ENCODE results near the gene NUP35. TPM values are rescaled to one million over a fixed set of nuclear protein-coding genes. Genes with fewer than 3 reads are reported as not detected.

NUP35 gene
- total RNA-seq, 1 experiment from 2014 or later = 33.4 TPM

- CTCF ChIA-PET = no interaction called here
- TF ChIP-seq ZNF274 (IDR thresholded peaks at IDR 0.05; ENCODE audit: low read depth, low read length) (no peak), YY1 (IDR thresholded peaks at IDR 0.05; ENCODE audit: extremely low read depth, insufficient replicate concordance, low read depth, low read length) (no peak), EGR1 (IDR thresholded peaks at IDR 0.05; ENCODE audit: low read depth) (no peak), ATF3 (IDR thresholded peaks at IDR 0.05) (no peak)
- no peaks in the 10 kb centered on the region for H3K9me2 ChIP-seq (ENCODE audit: insufficient read depth)
- H3K9ac ChIP-seq (ENCODE audit: low read length) = no peak overlapping the region
- H3K27ac ChIP-seq (ENCODE audit: low read depth, low read length) = no peak overlapping the region
- no peak overlapping the region for H3K4me3 ChIP-seq (replicated peaks in 1 of 2; ENCODE audit: low read depth in 1 of 2, low read length in 2 of 2)
- ATAC-seq (no peak), DNase-seq (ENCODE audit: low read depth, low spot score) (no peak)
- no peak overlapping the region for H3K4me2 ChIP-seq (ENCODE audit: low read length)
- H3K9me3 ChIP-seq (ENCODE audit: control insufficient read depth in 1 of 2, insufficient read depth in 1 of 2, low read depth in 1 of 2, low read length in 2 of 2) = peaks cover 2 to 6% of the 10 kb centered on the region in 2 experiments; a peak in 2 of 4 replicates
- BruUV-seq (replicated peaks) = no TSS peak
- no peaks in the 10 kb centered on the region for H3K4me1 ChIP-seq (ENCODE audit: control insufficient read depth in 1 of 2, insufficient read depth in 2 of 2, low read length in 2 of 2)
- no peak overlapping the region for H2AFZ ChIP-seq (ENCODE audit: low read depth, low read length, poor library complexity, severe bottlenecking)
- POLR2A ChIA-PET = no interaction called here
- RAD21 ChIA-PET (ENCODE audit: low non-redundant PET in 1 of 2, low total read pairs in 2 of 2, uncharacterized antibody in 2 of 2, unreplicated experiment in 2 of 2) = no interaction called here
- H3K79me2 ChIP-seq (ENCODE audit: insufficient read depth, low read length) = peaks cover 82% of the 10 kb centered on the region
- H4K20me1 ChIP-seq (ENCODE audit: insufficient read depth) = peaks cover 13% of the 10 kb centered on the region; the same call in 1 of the 2 replicates
- intact Hi-C loops (cut with micrococcal nuclease) = no loop called here
- no peaks in the 10 kb centered on the region for H3K27me3 ChIP-seq (ENCODE audit: insufficient read depth, low read length)
- H3K36me3 ChIP-seq (ENCODE audit: control insufficient read depth in 1 of 2, insufficient read depth in 2 of 2, low read length in 2 of 2) = peaks cover 6 to 17% of the 10 kb centered on the region in 2 experiments
These were observed 24.7 kb downstream of the NUP35 start for GRCh38 chr2:183148955-183149354.

DNA sequence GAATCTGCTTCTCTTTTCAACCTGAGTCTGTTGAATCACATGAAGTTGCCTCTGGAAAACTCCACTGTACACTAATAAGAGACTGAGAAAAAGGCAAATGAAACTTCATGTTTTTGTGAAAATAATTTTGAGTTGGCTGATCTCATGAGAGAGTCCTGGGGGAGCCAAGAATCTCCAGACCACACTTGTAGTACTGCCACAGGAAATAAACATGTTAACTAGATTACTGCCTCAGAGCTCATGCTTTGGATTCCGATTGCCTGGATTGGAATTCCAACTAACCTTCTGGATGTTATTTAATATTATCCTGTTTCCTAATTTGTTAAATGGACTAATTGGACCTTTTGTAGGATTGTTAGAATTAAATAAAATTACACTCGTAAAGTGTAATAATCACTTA is 25.2 kb downstream of the NUP35 start:
- Histone ChIP-seq H3K4me3 (replicated peaks in 1 of 2; ENCODE audit: low read depth in 1 of 2, low read length in 2 of 2) (no peak overlapping the region), H3K36me3 (ENCODE audit: control insufficient read depth in 1 of 2, insufficient read depth in 2 of 2, low read length in 2 of 2) (peaks cover 6 to 11% of the 10 kb centered on the region in 2 experiments), H3K9ac (ENCODE audit: low read length) (no peak overlapping the region), H3K9me2 (ENCODE audit: insufficient read depth) (no peaks in the 10 kb centered on the region), H2AFZ (ENCODE audit: low read depth, low read length, poor library complexity, severe bottlenecking) (no peak overlapping the region), H3K4me2 (ENCODE audit: low read length) (no peak overlapping the region), H3K9me3 (ENCODE audit: control insufficient read depth in 1 of 2, insufficient read depth in 1 of 2, low read depth in 1 of 2, low read length in 2 of 2) (peaks cover 0 to under 1% of the 10 kb centered on the region in 2 experiments; a peak in 1 of 4 replicates), H3K27me3 (ENCODE audit: insufficient read depth, low read length) (no peaks in the 10 kb centered on the region), H3K79me2 (ENCODE audit: insufficient read depth, low read length) (peaks cover 77% of the 10 kb centered on the region), H3K27ac (ENCODE audit: low read depth, low read length) (no peak overlapping the region), H4K20me1 (ENCODE audit: insufficient read depth) (peaks cover 9% of the 10 kb centered on the region; the same call in 1 of the 2 replicates), H3K4me1 (ENCODE audit: control insufficient read depth in 1 of 2, insufficient read depth in 2 of 2, low read length in 2 of 2) (no peaks in the 10 kb centered on the region)
- no peak for ATAC-seq
- DNase-seq (ENCODE audit: low read depth, low spot score) = no peak
- ChIA-PET POLR2A (no interaction called here), RAD21 (ENCODE audit: low non-redundant PET in 1 of 2, low total read pairs in 2 of 2, uncharacterized antibody in 2 of 2, unreplicated experiment in 2 of 2) (no interaction called here), CTCF (no interaction called here)
- intact Hi-C loops (cut with micrococcal nuclease) = no loop called here
- BruUV-seq (replicated peaks) = no TSS peak
- no peak for TF ChIP-seq MAX (IDR thresholded peaks at IDR 0.05)
- TF ChIP-seq RAD21 (IDR thresholded peaks at IDR 0.05; ENCODE audit: low read depth) = no peak
- TF ChIP-seq, protein P1, sequence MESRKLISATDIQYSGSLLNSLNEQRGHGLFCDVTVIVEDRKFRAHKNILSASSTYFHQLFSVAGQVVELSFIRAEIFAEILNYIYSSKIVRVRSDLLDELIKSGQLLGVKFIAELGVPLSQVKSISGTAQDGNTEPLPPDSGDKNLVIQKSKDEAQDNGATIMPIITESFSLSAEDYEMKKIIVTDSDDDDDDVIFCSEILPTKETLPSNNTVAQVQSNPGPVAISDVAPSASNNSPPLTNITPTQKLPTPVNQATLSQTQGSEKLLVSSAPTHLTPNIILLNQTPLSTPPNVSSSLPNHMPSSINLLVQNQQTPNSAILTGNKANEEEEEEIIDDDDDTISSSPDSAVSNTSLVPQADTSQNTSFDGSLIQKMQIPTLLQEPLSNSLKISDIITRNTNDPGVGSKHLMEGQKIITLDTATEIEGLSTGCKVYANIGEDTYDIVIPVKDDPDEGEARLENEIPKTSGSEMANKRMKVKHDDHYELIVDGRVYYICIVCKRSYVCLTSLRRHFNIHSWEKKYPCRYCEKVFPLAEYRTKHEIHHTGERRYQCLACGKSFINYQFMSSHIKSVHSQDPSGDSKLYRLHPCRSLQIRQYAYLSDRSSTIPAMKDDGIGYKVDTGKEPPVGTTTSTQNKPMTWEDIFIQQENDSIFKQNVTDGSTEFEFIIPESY (IDR thresholded peaks at IDR 0.05; ENCODE audit: extremely low read depth, insufficient replicate concordance, low read length) = no peak
- no peak for TF ChIP-seq YY1 (IDR thresholded peaks at IDR 0.05; ENCODE audit: extremely low read depth, insufficient replicate concordance, low read depth, low read length)
- no peak for TF ChIP-seq EGR1 (IDR thresholded peaks at IDR 0.05; ENCODE audit: low read depth)
- TF ChIP-seq SRF (IDR thresholded peaks at IDR 0.05; ENCODE audit: low read depth) = no peak
- no peak for TF ChIP-seq EZH2 (IDR thresholded peaks at IDR 0.05)
- TF ChIP-seq CBX3 (IDR thresholded peaks at IDR 0.05; ENCODE audit: low read depth) = no peak
- no peak for TF ChIP-seq POLR2A (IDR thresholded peaks at IDR 0.05; ENCODE audit: borderline replicate concordance, extremely low read depth, insufficient read depth, insufficient read length)
- TF ChIP-seq, protein P2, sequence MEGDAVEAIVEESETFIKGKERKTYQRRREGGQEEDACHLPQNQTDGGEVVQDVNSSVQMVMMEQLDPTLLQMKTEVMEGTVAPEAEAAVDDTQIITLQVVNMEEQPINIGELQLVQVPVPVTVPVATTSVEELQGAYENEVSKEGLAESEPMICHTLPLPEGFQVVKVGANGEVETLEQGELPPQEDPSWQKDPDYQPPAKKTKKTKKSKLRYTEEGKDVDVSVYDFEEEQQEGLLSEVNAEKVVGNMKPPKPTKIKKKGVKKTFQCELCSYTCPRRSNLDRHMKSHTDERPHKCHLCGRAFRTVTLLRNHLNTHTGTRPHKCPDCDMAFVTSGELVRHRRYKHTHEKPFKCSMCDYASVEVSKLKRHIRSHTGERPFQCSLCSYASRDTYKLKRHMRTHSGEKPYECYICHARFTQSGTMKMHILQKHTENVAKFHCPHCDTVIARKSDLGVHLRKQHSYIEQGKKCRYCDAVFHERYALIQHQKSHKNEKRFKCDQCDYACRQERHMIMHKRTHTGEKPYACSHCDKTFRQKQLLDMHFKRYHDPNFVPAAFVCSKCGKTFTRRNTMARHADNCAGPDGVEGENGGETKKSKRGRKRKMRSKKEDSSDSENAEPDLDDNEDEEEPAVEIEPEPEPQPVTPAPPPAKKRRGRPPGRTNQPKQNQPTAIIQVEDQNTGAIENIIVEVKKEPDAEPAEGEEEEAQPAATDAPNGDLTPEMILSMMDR (IDR thresholded peaks at IDR 0.05 in 2 of 3, conservative IDR thresholded peaks at IDR 0.05 in 1 of 3; ENCODE audit: borderline replicate concordance in 1 of 3, insufficient read depth in 1 of 3, low read depth in 2 of 3, low read length in 2 of 3) = no peak
- TF ChIP-seq TCF7L2 (IDR thresholded peaks at IDR 0.05; ENCODE audit: borderline replicate concordance, extremely low read depth, insufficient read depth, insufficient read length) = no peak
- no peak for TF ChIP-seq FOSL1 (IDR thresholded peaks at IDR 0.05; ENCODE audit: low read depth)
- TF ChIP-seq ELF1 (IDR thresholded peaks at IDR 0.05; ENCODE audit: borderline replicate concordance, low read depth) = no peak
- TF ChIP-seq POLR2AphosphoS5 (IDR thresholded peaks at IDR 0.05; ENCODE audit: low read depth, low read length) = no peak
- TF ChIP-seq JUND (IDR thresholded peaks at IDR 0.05) = no peak
- TF ChIP-seq ZFX (IDR thresholded peaks at IDR 0.05) = no peak
